HepG2 (cell line): ENCODE results near the gene ANAPC2. TPM values are rescaled to one million over a fixed set of nuclear protein-coding genes. Genes with fewer than 3 reads are reported as not detected.

Experiments
- ATAC-seq: fragments of 200-7000 bp; cut with Tn5 transposase; 3 replicates; pipeline ENCODE4 v1.9.1; 2020; ENCODE audit warnings: mild to moderate bottlenecking, moderate library complexity
- BruUV-seq: library from RNA; stranded (reverse); fragments of 400-500 nt; replicated peaks from 2 replicates; lab custom pipeline; 2021; lab: Mats Ljungman, UMichigan
- CTCF ChIA-PET: fragments of 300-600 bp; formaldehyde crosslinking; extraction: SDS; loops from one replicate; lab custom pipeline; 2021; ENCODE audit warnings: low total read pairs, inconsistent platforms, low intra/inter-chr PET ratio; lab: Yijun Ruan, JAX
- POLR2A ChIA-PET: fragments of 350-600 bp; sonication (Branson Sonifier 250); formaldehyde crosslinking; loops from one replicate; lab custom pipeline; 2020; ENCODE audit warnings: antibody characterized with exemption, inconsistent platforms; lab: Yijun Ruan, JAX
- DNase-seq: peaks from one replicate; pipeline ENCODE4 v3.0.0-alpha.2; 2015; ENCODE audit warnings: low spot score
- FAIRE-seq: peaks from 3 replicates; lab custom pipeline; 2011; peaks lifted over from hg19 to GRCh38; lab: Jason Lieb, UNC
- H2AFZ ChIP-seq: one replicate; pipeline ENCODE4 v1.6.1; 2011; ENCODE audit warnings: low read length, inconsistent platforms
- H3K27ac ChIP-seq: fragments of 300-600 bp; 3 replicates; pipeline ENCODE4 v1.8.0; 2011; ENCODE audit warnings: mixed run types, mild to moderate bottlenecking, mixed read lengths, low read length, inconsistent platforms; ENCODE audit not compliant: insufficient read depth; ENCODE audit errors: extremely low read length
- H3K27me3 ChIP-seq, 2 experiments: fragments of 200-600 bp in 1 of 2; 2 replicates in 1 of 2; 3 replicates in 1 of 2; pipeline versions ENCODE4 v1.6.0 to v1.8.0; 2011; ENCODE audit warnings: low read length in 2 of 2, mild to moderate bottlenecking in 2 of 2, moderate library complexity in 2 of 2, inconsistent platforms in 1 of 2; ENCODE audit not compliant: insufficient read depth in 2 of 2, control insufficient read depth in 1 of 2
- H3K36me3 ChIP-seq, 2 experiments: fragments of 200-600 bp in 1 of 2; replicated peaks in 1 of 2; 2 replicates in 1 of 2; 3 replicates in 1 of 2; pipeline versions ENCODE4 v1.5.1 to v1.8.0; 2011; ENCODE audit warnings: low read length in 2 of 2, inconsistent platforms in 1 of 2; ENCODE audit not compliant: insufficient read depth in 2 of 2, control insufficient read depth in 1 of 2
- H3K4me1 ChIP-seq: 2 replicates; pipeline ENCODE4 v1.5.1; 2012; ENCODE audit warnings: low read length, inconsistent platforms; ENCODE audit not compliant: insufficient read depth
- H3K4me2 ChIP-seq: 2 replicates; pipeline ENCODE4 v1.6.0; 2011; ENCODE audit warnings: low read depth, low read length, inconsistent platforms
- H3K4me3 ChIP-seq, 3 experiments: fragments of 200-600 bp in 1 of 3; sonication (generic), shearing (Covaris generic) in 1 of 3; replicated peaks in 1 of 3; 2 replicates each; pipeline ENCODE4 v1.5.1; 2011 to 2016; ENCODE audit warnings: low read length in 3 of 3, inconsistent platforms in 2 of 3, low read depth in 2 of 3, mild to moderate bottlenecking in 2 of 3, control low read depth in 1 of 3, mixed read lengths in 1 of 3; ENCODE audit not compliant: insufficient read depth in 1 of 3
- H3K79me2 ChIP-seq: one replicate; pipeline ENCODE4 v1.6.1; 2011; ENCODE audit warnings: low read length, inconsistent platforms; ENCODE audit not compliant: insufficient read depth
- H3K9ac ChIP-seq: 2 replicates; pipeline ENCODE4 v1.6.0; 2011; ENCODE audit warnings: mild to moderate bottlenecking, low read depth, low read length, inconsistent platforms; ENCODE audit not compliant: insufficient read depth
- H3K9me3 ChIP-seq: 2 replicates; pipeline ENCODE4 v1.5.1; 2012; ENCODE audit warnings: mild to moderate bottlenecking, low read length
- H4K20me1 ChIP-seq: 2 replicates; pipeline ENCODE4 v1.6.0; 2011; ENCODE audit warnings: inconsistent platforms, mild to moderate bottlenecking, low read length, moderate library complexity; ENCODE audit not compliant: insufficient read depth
- AGO2 ChIP-seq: fragments of 200-400 bp; formaldehyde crosslinking; optimal IDR thresholded peaks from 2 replicates; pipeline ENCODE3; 2017; ENCODE audit warnings: mild to moderate bottlenecking, low read depth, low read length, moderate library complexity
- GPN1 ChIP-seq: sonication (generic); formaldehyde crosslinking; IDR thresholded peaks from 2 replicates; pipeline ENCODE4 v1.5.1; 2020; ENCODE audit warnings: missing genetic modification reagents, borderline replicate concordance
- MZF1 ChIP-seq: sonication (generic); formaldehyde crosslinking; IDR thresholded peaks from 2 replicates; pipeline ENCODE4 v1.8.1; 2023; ENCODE audit warnings: mild to moderate bottlenecking, missing genetic modification reagents, borderline replicate concordance
- NR2C2 ChIP-seq: sonication (generic); formaldehyde crosslinking; IDR thresholded peaks from 2 replicates; pipeline ENCODE4 v1.4.0; 2020; ENCODE audit warnings: missing genetic modification reagents, mild to moderate bottlenecking, moderate library complexity, borderline replicate concordance
- POLR2AphosphoS2 ChIP-seq: IDR thresholded peaks from 2 replicates; pipeline ENCODE4 v1.6.1; 2011; ENCODE audit warnings: low read depth, low read length, improper control_type of control experiment
- TBX2 ChIP-seq: sonication (generic); formaldehyde crosslinking; IDR thresholded peaks from 2 replicates; pipeline ENCODE4 v1.5.0; 2020; ENCODE audit warnings: missing genetic modification reagents, mild to moderate bottlenecking, borderline replicate concordance
- ZFYVE20 ChIP-seq: sonication (generic); formaldehyde crosslinking; IDR thresholded peaks from 2 replicates; pipeline ENCODE4 v1.8.0; 2023; ENCODE audit warnings: low read depth, mild to moderate bottlenecking, moderate library complexity, missing genetic modification reagents, borderline replicate concordance
- ZNF616 ChIP-seq: sonication (generic); formaldehyde crosslinking; IDR thresholded peaks from 2 replicates; pipeline ENCODE4 v1.5.0; 2020; ENCODE audit warnings: low read depth, mild to moderate bottlenecking, missing genetic modification reagents
- ZNF720 ChIP-seq: sonication (generic); formaldehyde crosslinking; IDR thresholded peaks from 2 replicates; pipeline ENCODE4 v1.4.0; 2020; ENCODE audit warnings: missing genetic modification reagents
- ZNF75D ChIP-seq: sonication (generic); formaldehyde crosslinking; IDR thresholded peaks from 2 replicates; pipeline ENCODE4 v1.8.1; 2023; ENCODE audit warnings: missing genetic modification reagents, mild to moderate bottlenecking, borderline replicate concordance
- WGBS: methylation state at CpG from one replicate; pipeline ENCODE4 v1.1.6; 2017; ENCODE audit warnings: low lambda C conversion rate; 5-methylcytosine and 5-hydroxymethylcytosine counted together
- in situ Hi-C: cut with HindIII; loops from 2 replicates; pipeline ENCODE4 v1.10.0; 2017; ENCODE audit warnings: low pct_unique_long_range_greater_than_20kb; ENCODE audit not compliant: extremely low pct_ligation_motif_present
- intact Hi-C: fragments of 100-400 bp; cut with micrococcal nuclease; formaldehyde crosslinking; loops from one replicate; pipeline ENCODE4 v1.10.0; 2022; ENCODE audit not compliant: unreplicated experiment
- polyA plus RNA-seq, 8 experiments: library from polyadenylated mRNA; depleted of rRNA in 3 of 8; stranded (reverse) in 7 of 8; unstranded in 1 of 8; fragments of >200 nt; fragmentation: Illumina TruSeq in 4 of 8; extraction: Trizol in 4 of 8; gene quantifications; 2 replicates each; pipeline versions ENCODE4 v1.2.1 to v1.2.3, GENCODE V29; 2011 to 2016; ENCODE audit warnings: low read depth in 4 of 8, missing spikeins in 1 of 8, mixed read lengths in 1 of 8; ENCODE audit not compliant: insufficient read depth in 1 of 8
- total RNA-seq, 5 experiments: library from RNA; depleted of rRNA; stranded (reverse); fragments of >200 nt; fragmentation: Illumina TruSeq; extraction: Trizol; gene quantifications; 2 replicates each; pipeline ENCODE4 v1.2.3, GENCODE V29; 2016; ENCODE audit warnings: low read depth in 1 of 5
- TF ChIP-seq, protein P1 (sequence below): sonication (generic); formaldehyde crosslinking; IDR thresholded peaks from 2 replicates; pipeline ENCODE4 v1.5.0; 2020; ENCODE audit warnings: mild to moderate bottlenecking, missing genetic modification reagents, borderline replicate concordance
- TF ChIP-seq, protein P2 (sequence below): sonication (generic); formaldehyde crosslinking; IDR thresholded peaks from 2 replicates; pipeline ENCODE4 v1.9.0; 2021; ENCODE audit warnings: missing genetic modification reagents, mild to moderate bottlenecking, borderline replicate concordance
- TF ChIP-seq, protein P3 (sequence below): IDR thresholded peaks from 2 replicates; pipeline ENCODE4 v1.6.1; 2016; ENCODE audit warnings: low read depth

Gene ANAPC2
- total and polyA plus RNA-seq, 2 of the 13 experiments (the other 11 are each of a cell fraction or from before 2014, with no cell fraction given) = 12.3 to 15.4 TPM

DNA sequence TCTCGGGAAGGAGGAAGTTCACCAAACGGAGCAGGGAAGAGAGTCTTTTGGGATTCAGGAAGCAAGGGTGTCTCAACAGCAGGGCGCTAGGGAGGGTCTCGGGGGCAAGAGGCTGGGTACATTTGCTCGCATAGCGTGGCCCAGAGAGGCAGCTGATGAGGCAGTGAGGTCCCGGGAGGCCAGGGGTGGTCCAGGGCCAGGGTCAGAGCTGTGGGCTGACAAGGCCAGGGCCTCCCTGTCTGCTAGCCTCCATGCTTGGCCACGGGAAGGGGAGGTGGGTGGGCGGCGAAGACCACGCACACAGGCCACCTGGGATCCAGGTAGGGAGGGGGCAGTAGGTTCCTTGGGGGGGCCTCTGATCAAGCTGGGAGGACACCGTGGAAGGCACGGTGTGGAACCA lies 23.2 kb upstream of the ANAPC2 start:
- in situ Hi-C loops = no loop called here
- no peak overlapping the region for H2AFZ ChIP-seq
- H3K36me3 ChIP-seq = no peaks in the 10 kb centered on the region; a peak in 1 of 5 replicates
- H3K27me3 ChIP-seq = no peaks in the 10 kb centered on the region
- peaks cover 3% of the 10 kb centered on the region for H3K79me2 ChIP-seq
- ATAC-seq (no peak), FAIRE-seq (no peak), DNase-seq (no peak)
- H3K4me2 ChIP-seq = no peak overlapping the region
- BruUV-seq = no TSS peak
- H3K4me1 ChIP-seq = peaks cover 7% of the 10 kb centered on the region
- TF ChIP-seq AGO2 = peak; percentile 85
- TF ChIP-seq, protein P1, sequence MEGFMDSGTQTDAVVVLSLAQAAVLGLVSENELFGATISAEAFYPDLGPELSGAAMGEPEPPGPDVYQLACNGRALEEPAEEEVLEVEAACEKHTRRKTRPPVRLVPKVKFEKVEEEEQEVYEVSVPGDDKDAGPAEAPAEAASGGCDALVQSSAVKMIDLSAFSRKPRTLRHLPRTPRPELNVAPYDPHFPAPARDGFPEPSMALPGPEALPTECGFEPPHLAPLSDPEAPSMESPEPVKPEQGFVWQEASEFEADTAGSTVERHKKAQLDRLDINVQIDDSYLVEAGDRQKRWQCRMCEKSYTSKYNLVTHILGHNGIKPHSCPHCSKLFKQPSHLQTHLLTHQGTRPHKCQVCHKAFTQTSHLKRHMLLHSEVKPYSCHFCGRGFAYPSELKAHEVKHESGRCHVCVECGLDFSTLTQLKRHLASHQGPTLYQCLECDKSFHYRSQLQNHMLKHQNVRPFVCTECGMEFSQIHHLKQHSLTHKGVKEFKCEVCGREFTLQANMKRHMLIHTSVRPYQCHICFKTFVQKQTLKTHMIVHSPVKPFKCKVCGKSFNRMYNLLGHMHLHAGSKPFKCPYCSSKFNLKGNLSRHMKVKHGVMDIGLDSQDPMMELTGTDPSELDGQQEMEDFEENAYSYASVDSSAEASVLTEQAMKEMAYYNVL (CRISPR knock-in tag) = no peak
- TF ChIP-seq, protein P2, sequence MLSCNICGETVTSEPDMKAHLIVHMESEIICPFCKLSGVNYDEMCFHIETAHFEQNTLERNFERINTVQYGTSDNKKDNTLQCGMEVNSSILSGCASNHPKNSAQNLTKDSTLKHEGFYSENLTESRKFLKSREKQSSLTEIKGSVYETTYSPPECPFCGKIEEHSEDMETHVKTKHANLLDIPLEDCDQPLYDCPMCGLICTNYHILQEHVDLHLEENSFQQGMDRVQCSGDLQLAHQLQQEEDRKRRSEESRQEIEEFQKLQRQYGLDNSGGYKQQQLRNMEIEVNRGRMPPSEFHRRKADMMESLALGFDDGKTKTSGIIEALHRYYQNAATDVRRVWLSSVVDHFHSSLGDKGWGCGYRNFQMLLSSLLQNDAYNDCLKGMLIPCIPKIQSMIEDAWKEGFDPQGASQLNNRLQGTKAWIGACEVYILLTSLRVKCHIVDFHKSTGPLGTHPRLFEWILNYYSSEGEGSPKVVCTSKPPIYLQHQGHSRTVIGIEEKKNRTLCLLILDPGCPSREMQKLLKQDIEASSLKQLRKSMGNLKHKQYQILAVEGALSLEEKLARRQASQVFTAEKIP = no peak
- CTCF ChIA-PET = no interaction called here
- no peak overlapping the region for H3K4me3 ChIP-seq
- no peak overlapping the region for H3K27ac ChIP-seq
- intact Hi-C loops = no loop called here
- POLR2A ChIA-PET = no interaction called here
- H4K20me1 ChIP-seq = no peaks in the 10 kb centered on the region
- 93% methylated on average over 13 of the region's 13 CpGs for WGBS
- no peaks in the 10 kb centered on the region for H3K9me3 ChIP-seq
- H3K9ac ChIP-seq = no peak overlapping the region

DNA sequence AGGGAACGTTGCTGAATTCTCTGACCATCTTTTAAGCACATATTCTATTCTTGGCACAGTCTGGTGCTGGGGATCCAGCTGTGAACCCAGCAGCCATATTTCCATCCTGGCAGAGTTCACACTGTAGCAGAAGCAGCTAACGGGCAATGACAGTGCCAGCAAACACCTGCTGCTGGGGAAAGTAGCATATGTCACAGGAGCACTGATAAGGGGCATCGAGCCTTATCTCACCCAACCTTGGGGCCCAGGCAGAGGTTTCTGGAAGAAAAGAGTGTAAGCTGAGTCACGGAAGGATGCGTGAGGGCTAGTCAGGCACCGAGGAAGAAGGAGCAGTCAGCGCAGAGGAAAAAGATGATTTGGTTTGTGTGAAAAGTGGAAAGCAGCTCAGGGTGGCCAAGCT lies 18.2 kb upstream of the ANAPC2 start:
- Histone ChIP-seq H3K4me2 (peak overlapping the region; percentile 95), H2AFZ (no peak overlapping the region), H3K27ac (no peak overlapping the region), H3K4me1 (peaks cover 44% of the 10 kb centered on the region), H3K79me2 (peaks cover 36% of the 10 kb centered on the region), H3K9ac (peak overlapping the region; percentile 88), H3K27me3 (no peaks in the 10 kb centered on the region; a peak in 1 of 5 replicates), H3K36me3 (no peaks in the 10 kb centered on the region; a peak in 1 of 5 replicates), H4K20me1 (0 out of 2 replicates have a peak, but pooled peaks cover 4% of the 10 kb centered on the region), H3K4me3 (peak overlapping the region; percentile 90 to 93 (median 92); a peak in 5 of 6 replicates), H3K9me3 (no peaks in the 10 kb centered on the region)
- WGBS = 75% methylated on average over 7 of the region's 7 CpGs
- intact Hi-C loops (no loop called here), in situ Hi-C loops (no loop called here)
- no TSS peak for BruUV-seq
- CTCF ChIA-PET = no interaction called here
- POLR2A ChIA-PET = interaction anchor here (1.8 to 8.8 kb wide), 2 partner anchors 15 to 17 kb away, joined by 5 to 225 read pairs; partner anchors contain the start of genes CYSRT1, RNF208 and RNF224
- no peak for DNase-seq
- ATAC-seq = no peak
- no peak for FAIRE-seq
- TF ChIP-seq POLR2AphosphoS2 (no peak), NR2C2 (CRISPR knock-in tag) (no peak), ZNF75D (CRISPR knock-in tag) (no peak), ZNF616 (CRISPR knock-in tag) (no peak), GPN1 (CRISPR knock-in tag) (no peak), ZFYVE20 (CRISPR knock-in tag) (no peak), MZF1 (CRISPR knock-in tag) (no peak), ZNF720 (no peak), TBX2 (CRISPR knock-in tag) (no peak)
- TF ChIP-seq, protein P3, sequence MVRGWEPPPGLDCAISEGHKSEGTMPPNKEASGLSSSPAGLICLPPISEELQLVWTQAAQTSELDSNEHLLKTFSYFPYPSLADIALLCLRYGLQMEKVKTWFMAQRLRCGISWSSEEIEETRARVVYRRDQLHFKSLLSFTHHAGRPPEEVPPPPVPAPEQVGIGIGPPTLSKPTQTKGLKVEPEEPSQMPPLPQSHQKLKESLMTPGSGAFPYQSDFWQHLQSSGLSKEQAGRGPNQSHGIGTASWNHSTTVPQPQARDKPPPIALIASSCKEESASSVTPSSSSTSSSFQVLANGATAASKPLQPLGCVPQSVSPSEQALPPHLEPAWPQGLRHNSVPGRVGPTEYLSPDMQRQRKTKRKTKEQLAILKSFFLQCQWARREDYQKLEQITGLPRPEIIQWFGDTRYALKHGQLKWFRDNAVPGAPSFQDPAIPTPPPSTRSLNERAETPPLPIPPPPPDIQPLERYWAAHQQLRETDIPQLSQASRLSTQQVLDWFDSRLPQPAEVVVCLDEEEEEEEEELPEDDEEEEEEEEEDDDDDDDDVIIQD (CRISPR knock-in tag) = no peak
